ENCODE results near the gene ATOX1. TPM values are rescaled to one million over a fixed set of nuclear protein-coding genes. Genes with fewer than 3 reads are reported as not detected.

ATOX1 gene
- total RNA-seq, 1 experiment from 2014 or later, result 65.6 TPM

DNA sequence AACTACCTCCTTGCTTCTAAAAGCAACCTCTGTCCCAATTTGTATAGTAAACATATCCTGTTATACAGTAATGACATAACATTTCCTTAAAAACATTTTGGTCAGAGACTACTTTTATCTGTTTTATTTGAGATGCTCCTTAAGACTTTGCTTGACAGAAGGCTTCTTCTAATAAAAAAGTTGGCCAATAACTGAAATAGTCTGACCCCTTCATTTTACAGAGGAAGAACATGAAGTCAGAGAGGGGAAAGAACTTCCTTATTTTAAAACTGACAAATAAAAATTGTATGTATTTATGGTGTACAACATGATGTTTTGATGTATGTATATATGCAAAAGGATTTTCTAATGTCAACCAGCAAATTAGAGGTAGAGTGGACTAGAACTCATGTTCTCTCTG lies 35.9 kb downstream of the ATOX1 start:
- no peak for TF ChIP-seq EZH2 (IDR thresholded peaks at IDR 0.05; ENCODE audit: borderline replicate concordance, low read depth, low read length, poor library complexity, severe bottlenecking)
- TF ChIP-seq, protein P1, sequence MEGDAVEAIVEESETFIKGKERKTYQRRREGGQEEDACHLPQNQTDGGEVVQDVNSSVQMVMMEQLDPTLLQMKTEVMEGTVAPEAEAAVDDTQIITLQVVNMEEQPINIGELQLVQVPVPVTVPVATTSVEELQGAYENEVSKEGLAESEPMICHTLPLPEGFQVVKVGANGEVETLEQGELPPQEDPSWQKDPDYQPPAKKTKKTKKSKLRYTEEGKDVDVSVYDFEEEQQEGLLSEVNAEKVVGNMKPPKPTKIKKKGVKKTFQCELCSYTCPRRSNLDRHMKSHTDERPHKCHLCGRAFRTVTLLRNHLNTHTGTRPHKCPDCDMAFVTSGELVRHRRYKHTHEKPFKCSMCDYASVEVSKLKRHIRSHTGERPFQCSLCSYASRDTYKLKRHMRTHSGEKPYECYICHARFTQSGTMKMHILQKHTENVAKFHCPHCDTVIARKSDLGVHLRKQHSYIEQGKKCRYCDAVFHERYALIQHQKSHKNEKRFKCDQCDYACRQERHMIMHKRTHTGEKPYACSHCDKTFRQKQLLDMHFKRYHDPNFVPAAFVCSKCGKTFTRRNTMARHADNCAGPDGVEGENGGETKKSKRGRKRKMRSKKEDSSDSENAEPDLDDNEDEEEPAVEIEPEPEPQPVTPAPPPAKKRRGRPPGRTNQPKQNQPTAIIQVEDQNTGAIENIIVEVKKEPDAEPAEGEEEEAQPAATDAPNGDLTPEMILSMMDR (conservative IDR thresholded peaks at IDR 0.05; ENCODE audit: low read depth, low read length), result no peak

DNA sequence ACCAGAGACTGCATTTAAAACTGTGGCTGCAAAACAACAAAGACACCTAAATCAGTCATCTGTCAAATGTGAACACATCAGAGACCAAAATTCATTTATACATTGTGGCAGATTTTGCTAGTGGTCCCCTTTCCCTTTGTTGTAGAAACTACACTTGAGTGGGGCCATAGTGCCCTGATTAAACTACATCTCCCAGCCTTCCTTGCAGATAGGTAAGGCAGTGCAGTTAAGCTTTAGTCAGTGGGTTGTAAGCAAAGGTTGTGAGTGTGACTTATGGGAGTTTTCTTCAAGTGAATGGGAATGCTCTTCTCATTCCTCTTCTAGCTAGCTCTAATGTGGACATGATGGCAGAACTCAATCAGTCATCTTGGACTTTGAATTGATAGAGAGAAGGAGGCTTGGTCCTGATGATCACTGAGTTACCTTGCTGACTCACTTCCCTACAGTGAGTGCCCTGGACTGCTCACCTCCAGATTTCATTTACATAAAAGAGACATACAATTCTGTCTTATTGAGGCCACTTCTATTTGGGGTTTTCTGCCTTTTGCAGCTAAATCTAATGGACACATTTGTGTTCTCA lies 36.5 kb downstream of the ATOX1 start:
- no peaks in the 10 kb centered on the region for H3K36me3 ChIP-seq (ENCODE audit: insufficient read depth, low read length, poor library complexity, severe bottlenecking)
- no TSS peak for BruUV-seq (replicated peaks)
- ChIA-PET POLR2A (ENCODE audit: low non-redundant PET) (no interaction called here), CTCF (no interaction called here)
- H3K27ac ChIP-seq (ENCODE audit: low read depth, low read length, poor library complexity, severe bottlenecking), result no peak overlapping the region
- intact Hi-C loops (cut with micrococcal nuclease; ENCODE audit: unreplicated experiment), result no loop called here
- no peak for DNase-seq (ENCODE audit: low spot score)
- TF ChIP-seq, protein P1 (conservative IDR thresholded peaks at IDR 0.05; ENCODE audit: low read depth, low read length), result no peak
- no peaks in the 10 kb centered on the region for H3K9me3 ChIP-seq (ENCODE audit: low read depth, low read length, poor library complexity, severe bottlenecking)
- H3K27me3 ChIP-seq (replicated peaks; ENCODE audit: insufficient read depth, low read depth, low read length, poor library complexity), result no peaks in the 10 kb centered on the region
- H3K4me3 ChIP-seq (ENCODE audit: low read depth, low read length, poor library complexity, severe bottlenecking), result no peak overlapping the region
- no peaks in the 10 kb centered on the region for H3K4me1 ChIP-seq (ENCODE audit: insufficient read depth, low read length, poor library complexity, severe bottlenecking)

More for the DNA sequence above, 35.9 kb downstream of the ATOX1 start:
- BruUV-seq (replicated peaks), result no TSS peak
- H3K4me1 ChIP-seq (ENCODE audit: insufficient read depth, low read length, poor library complexity, severe bottlenecking), result no peaks in the 10 kb centered on the region
- DNase-seq (ENCODE audit: low spot score), result no peak
- intact Hi-C loops (cut with micrococcal nuclease; ENCODE audit: unreplicated experiment), result no loop called here
- H3K27me3 ChIP-seq (replicated peaks; ENCODE audit: insufficient read depth, low read depth, low read length, poor library complexity), result no peaks in the 10 kb centered on the region
- POLR2A ChIA-PET (ENCODE audit: low non-redundant PET), result no interaction called here
- H3K36me3 ChIP-seq (ENCODE audit: insufficient read depth, low read length, poor library complexity, severe bottlenecking), result no peaks in the 10 kb centered on the region
- no peak overlapping the region for H3K4me3 ChIP-seq (ENCODE audit: low read depth, low read length, poor library complexity, severe bottlenecking)
- CTCF ChIA-PET, result no interaction called here
- H3K9me3 ChIP-seq (ENCODE audit: low read depth, low read length, poor library complexity, severe bottlenecking), result no peaks in the 10 kb centered on the region
- no peak overlapping the region for H3K27ac ChIP-seq (ENCODE audit: low read depth, low read length, poor library complexity, severe bottlenecking)

DNA sequence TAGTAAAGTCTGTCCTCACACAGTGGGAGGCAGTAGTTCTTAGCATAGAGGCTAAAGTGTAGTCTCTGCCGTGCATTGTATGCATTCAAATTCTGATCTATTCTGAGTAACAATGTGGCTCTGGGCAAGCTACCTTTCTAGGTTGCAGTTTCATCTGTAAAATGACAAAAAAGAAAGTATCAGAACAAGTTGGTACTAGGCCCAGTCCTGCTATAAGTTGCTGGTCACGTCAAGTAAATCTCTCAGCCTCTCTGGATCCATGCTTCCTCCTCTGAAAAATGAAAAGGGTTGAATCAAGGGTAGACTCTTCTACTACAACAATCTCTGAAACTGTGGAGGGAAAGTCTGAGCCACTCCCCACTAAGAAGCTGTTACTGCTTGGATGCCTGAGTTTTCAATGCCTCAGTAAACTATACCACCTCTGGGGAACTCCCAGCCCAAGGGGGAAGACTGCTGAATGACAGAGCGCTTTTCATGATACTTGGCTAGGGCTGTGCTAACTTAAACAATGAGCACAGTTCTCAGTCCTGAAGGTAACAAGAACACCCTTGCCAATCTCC lies 37.3 kb downstream of the ATOX1 start:
- no peak for DNase-seq (ENCODE audit: low spot score)
- intact Hi-C loops (cut with micrococcal nuclease; ENCODE audit: unreplicated experiment), result no loop called here
- Histone ChIP-seq H3K9me3 (ENCODE audit: low read depth, low read length, poor library complexity, severe bottlenecking) (no peaks in the 10 kb centered on the region), H3K36me3 (ENCODE audit: insufficient read depth, low read length, poor library complexity, severe bottlenecking) (no peaks in the 10 kb centered on the region), H3K27ac (ENCODE audit: low read depth, low read length, poor library complexity, severe bottlenecking) (no peak overlapping the region), H3K4me3 (ENCODE audit: low read depth, low read length, poor library complexity, severe bottlenecking) (no peak overlapping the region), H3K27me3 (replicated peaks; ENCODE audit: insufficient read depth, low read depth, low read length, poor library complexity) (no peaks in the 10 kb centered on the region), H3K4me1 (ENCODE audit: insufficient read depth, low read length, poor library complexity, severe bottlenecking) (no peaks in the 10 kb centered on the region)
- TF ChIP-seq, protein P1 (conservative IDR thresholded peaks at IDR 0.05; ENCODE audit: low read depth, low read length), result no peak
- TF ChIP-seq EZH2 (IDR thresholded peaks at IDR 0.05; ENCODE audit: borderline replicate concordance, low read depth, low read length, poor library complexity, severe bottlenecking), result no peak
- ChIA-PET CTCF (interaction anchor here (1.2 kb wide), 1 partner anchor 62 kb away, joined by 4 read pairs; no protein-coding TSS in a partner anchor), POLR2A (ENCODE audit: low non-redundant PET) (no interaction called here)
- BruUV-seq (replicated peaks), result no TSS peak
